ENCODE data around the gene FBXL17.
"Not testable (repeated sequence)": the region's sequence is repeated elsewhere in the genome, so short reads cannot be mapped to it uniquely, and the experiment has no call there.

Gene FBXL17

GRCh38 chr5:108303611-108304010, 78.3 kb downstream of the FBXL17 start:
- DNase-seq (ENCODE audit: low read depth): no peak

DNA sequence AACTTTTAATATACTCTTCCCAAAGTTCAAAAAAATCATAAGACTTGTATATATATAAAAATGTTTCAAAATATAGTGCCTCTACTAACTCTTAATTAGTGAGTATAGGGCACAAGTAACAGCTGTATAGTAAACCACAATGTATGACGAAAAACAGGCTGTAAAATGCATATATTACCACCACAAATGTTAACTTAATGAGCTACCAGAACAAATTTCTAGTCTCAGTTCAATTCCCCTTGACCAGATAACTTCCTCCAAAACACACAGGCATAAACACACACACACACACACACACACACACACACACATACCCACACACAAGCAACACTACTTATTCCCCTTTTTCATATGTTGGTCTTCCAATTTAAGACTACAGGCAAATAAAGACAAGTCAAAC, 78.8 kb downstream of the FBXL17 start:
- DNase-seq (ENCODE audit: low read depth): no peak

- DNase-seq (ENCODE audit: low read depth): no peak
Observed at GRCh38 chr5:108297042-108297601, 84.8 kb downstream of the FBXL17 start.

DNA sequence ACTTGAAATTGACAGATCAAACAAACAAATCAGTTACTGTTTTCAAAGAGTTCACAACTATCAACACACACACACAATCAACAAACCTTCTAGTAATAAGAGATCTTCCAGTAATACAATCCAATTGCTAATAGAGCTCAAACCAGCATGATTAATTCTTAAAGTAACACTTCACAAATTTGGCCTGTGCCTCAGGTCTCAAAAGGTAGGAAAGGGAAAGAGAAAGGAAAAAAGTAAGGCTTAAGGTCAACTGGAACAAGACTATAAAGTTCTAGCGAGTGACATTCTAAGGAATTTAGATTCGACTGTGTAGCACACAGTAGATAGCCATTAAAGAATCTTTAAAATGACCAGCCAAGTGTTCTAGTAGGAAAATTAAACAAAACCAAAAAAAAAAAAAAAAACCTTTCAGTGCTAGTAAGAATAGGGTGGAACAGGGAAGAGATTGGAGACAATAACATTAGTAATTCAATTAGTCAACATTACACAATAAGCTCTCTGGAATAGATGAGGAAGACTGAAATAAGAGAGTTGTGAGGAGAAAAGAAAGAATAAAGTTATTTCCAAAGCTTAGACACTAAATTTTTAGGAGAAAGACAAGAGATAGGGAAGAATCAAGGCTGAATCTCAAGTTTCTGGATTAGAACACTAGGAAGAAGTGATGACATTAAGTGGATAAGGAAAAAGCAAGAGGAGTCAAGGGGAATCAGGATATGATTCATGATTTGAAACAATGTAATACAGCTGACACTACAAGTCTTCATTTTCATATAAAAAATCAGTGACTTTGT, 86.1 kb downstream of the FBXL17 start:
- DNase-seq (ENCODE audit: low read depth): no peak

DNA sequence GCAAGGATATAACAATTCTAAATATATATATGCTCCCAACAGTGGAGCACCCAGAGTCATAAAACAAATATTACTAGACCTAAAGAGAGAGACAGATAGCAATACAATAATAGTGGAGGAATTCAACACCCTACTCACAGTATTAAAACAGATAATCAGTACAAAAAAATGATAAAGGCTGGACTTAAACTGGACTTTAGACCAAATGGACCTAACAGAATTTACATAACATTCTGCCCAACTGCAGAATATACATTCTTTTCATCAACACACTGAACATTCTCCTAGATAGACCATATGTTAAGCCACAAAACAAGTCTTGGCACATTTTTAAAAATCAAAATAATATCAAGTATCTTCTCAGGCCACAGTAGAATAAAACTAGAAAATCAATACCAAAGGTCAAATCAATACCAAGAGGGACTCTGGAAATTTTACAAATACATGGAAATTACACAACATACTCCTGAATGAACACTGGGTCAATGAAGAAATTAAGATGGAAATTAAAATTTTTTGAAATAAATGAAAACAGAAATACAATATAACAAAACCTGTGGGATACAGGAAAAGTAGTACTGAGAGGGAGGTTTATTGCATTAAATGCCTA, 100.8 kb downstream of the FBXL17 start:
- DNase-seq (ENCODE audit: low read depth): no peak

GRCh38 chr5:108280248-108280647, 101.7 kb downstream of the FBXL17 start:
- no peak for DNase-seq (ENCODE audit: low read depth)

DNA sequence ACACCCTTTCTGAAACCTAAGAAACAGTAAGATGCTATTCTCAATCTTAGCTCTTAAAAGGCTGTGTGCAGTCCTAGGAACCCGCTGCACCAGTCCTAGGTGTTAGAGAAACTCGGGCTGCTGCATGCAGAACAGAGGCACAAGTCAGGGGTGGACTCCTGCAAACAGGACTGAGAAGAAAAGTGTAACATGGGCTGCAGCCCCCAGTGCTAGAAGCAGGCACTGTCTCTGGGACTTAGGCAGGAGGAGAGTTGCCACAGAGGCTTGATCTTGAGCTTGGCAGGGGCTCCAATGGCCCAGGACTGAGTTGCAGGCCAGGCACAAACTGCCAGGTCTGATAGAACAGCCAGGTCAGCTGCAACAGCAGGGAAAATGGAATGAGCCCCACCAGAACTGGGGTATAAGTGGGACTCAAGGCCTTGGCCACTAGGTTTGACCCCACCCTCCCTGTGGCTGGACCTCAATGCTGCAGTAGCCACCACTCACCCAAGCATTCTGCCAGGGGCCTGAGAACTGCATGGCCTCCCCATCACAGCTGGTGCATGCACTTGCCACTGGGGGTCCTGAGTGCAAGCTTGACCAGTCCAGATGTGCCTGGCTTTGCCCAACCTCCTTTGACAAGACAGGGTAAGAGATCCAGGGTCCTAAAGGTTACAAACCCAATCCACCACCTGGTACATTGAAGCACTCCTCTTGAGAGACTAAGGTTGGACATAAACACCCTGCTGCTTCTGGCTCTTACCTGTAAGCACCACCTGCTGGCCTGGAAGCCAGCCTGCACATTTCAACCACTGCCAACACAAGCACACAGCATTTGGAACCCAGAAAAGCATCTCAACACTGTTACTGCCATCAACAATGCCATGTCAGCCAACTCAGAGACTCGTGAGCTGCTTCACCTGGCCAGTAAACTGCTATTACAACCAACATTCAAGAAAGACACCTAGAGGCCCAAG, 103.3 kb downstream of the FBXL17 start:
- DNase-seq (ENCODE audit: low read depth): no peak

DNA sequence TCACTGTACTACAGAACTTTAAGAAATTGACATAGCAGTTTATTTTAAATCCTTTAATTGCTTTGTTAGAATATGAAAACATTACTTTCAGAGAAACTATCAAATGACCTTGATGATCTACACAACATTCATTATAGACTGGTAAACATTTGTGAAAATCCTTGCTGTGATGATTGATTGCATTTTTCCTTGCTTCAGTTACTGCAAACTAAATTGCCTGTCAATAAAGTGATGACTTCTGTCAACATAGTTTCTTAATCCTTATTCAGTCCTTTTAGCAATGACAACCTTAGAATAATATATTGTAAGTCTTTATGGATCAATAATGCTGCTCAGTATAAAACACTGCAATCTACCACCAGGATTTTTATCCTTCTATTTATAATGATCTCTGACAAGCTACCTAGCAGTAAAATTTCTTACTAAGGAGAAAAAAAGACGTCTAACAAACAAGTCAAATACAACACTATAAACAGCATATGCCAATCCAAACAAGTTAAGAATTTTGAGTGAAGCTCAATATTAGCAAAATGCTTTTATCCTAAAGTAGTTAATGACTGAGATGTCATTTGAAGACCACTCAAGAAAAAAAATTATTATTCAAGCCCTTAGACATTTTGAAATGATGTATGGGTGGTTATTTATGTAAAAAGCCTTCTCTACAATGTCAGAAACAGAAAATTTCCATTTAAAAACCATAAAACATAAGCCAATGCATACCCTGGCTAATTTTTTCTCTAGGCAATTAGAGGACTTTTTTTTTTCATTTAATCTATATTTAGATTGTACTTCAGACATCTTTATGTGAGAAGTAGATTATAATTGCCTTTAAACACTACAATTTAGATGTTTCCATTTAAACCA, 105.5 kb downstream of the FBXL17 start:
- DNase-seq (ENCODE audit: low read depth): no peak

GRCh38 chr5:108274080-108274479, 107.8 kb downstream of the FBXL17 start:
- DNase-seq (ENCODE audit: low read depth): not testable (repeated sequence)

DNA sequence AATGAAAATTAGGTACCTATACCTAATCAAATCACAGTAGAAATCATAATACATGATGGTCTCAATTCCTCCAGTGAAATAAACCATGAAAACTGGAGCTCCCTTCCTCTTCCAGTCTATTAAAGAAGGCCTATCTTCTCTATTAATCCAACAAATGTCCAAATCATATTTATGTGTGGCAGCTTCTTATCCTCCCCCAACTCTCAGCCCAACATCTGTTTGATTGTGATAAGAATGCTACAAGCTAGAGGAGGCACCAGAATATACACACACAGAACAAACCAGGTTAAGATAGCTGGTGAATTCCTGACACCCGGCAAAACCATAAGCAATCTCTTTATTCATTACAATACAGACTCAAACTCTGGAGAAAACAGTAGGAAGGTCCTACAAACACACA, 110.8 kb downstream of the FBXL17 start:
- DNase-seq (ENCODE audit: low read depth): no peak

- DNase-seq (ENCODE audit: low read depth): no peak
Observed at GRCh38 chr5:108266242-108266641, 115.7 kb downstream of the FBXL17 start.

- no peak for DNase-seq (ENCODE audit: low read depth)
Observed at GRCh38 chr5:108264533-108264932, 117.4 kb downstream of the FBXL17 start.

GRCh38 chr5:108263338-108263737, 118.6 kb downstream of the FBXL17 start:
- no peak for DNase-seq (ENCODE audit: low read depth)

GRCh38 chr5:108260858-108261170, 121.1 kb downstream of the FBXL17 start:
- no peak for DNase-seq (ENCODE audit: low read depth)

DNA sequence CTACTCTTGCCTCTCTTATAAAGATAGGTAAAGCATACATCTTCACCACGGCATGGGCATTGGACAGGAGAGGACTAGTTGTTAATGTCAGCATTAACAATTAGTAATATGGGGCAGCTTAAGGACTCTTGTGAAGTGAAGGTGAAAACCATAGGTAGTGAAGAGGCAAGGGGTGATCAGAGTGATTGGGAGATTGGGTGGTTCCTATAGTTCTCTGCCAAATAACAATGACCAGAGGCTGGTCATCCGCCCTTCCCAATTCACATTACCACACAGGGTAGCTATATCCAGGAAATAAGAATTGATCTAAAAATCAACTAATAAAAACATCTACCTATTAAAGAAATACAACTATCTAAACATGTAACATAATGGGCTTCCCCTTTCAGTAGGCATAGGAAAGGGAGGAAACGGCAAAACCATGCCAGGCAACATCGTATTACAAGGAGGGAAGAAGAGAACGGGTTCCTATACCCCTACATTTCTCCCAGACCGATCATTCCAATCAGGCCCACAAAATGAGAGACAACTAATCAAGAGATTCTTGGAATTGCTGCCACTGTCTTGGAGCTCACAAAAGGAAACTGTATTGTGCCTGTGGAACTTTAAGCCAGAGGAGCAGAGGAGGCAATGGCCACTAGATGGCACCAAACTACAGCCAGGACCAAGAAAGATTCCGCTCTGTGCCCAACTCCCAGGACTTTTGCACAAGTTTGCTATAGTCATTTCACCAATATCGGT, 121.6 kb downstream of the FBXL17 start:
- DNase-seq (ENCODE audit: low read depth): peak; percentile 46

GRCh38 chr5:108259306-108259705, 122.6 kb downstream of the FBXL17 start:
- DNase-seq (ENCODE audit: low read depth): no peak

DNA sequence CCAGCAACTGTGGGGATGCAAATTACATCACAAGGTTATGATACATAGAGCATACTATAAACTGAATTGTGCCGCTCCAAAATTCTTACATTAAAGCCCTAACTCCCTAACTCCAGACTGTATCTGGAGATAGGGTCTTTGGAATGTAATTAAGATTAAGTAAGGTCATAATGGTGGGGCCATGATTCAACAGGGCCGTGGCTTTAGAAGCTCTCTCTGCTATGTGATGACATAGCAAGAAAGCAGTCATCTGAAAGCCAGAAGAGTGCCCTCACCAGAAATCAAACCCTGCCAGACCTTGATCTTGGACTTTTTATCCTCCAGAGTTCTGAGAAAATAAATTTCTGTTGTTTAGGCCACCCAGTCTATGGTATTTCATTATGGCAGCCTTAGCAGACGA, 123.9 kb downstream of the FBXL17 start:
- DNase-seq (ENCODE audit: low read depth): no peak

DNA sequence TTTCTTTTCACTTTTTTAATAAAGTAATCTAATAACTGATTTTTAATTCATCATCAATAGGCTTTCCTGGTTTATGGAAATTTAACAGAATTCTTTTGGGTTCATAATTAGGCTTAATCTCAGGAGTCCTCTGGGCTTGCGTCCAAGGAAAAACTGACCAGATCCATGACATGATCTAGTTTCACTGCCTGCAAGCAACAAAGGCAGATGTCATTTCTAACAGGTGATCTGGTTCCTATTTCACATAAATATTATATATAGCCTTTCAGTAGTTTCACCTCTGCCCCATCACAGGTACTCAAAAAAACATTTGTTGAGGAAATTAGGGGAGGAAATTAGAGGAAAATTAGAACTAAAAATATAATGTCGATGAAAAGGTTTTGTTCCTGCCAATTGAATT, 126.4 kb downstream of the FBXL17 start:
- no peak for DNase-seq (ENCODE audit: low read depth)

- DNase-seq (ENCODE audit: low read depth): no peak
Observed at GRCh38 chr5:108251350-108251749, 130.5 kb downstream of the FBXL17 start.

DNA sequence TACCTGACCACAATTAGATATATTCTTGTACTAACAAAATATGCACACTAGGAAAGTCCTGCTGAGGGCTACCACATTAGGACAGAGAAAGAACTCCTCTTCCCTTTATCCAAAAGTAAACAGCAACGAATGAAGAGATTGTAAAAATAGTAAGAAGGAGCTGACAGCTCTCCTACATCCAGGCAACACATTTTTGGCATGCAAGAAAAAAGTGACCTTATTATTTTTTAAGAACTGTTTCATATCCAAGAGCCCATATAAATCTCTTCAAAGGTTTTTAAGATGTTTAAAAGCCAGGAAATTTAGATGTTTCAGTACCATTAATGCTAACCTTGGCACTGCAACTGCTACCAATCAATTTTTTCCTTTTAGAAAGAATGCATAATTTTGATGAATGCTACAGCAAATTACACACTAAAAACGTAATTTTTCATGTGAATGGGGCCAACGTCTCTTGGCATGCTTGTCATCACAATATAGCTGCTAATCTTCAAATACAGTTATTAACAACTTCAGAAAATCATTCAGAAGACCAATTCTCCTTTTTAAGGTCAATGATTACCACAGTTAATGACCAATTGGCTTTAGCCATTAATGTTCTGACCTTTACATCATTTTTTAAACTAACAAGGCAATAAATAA, 132.0 kb downstream of the FBXL17 start:
- DNase-seq (ENCODE audit: low read depth): no peak
